WTC11 (cell line): ENCODE results near the gene RNF183.

Experiments used
- CTCF ChIP-seq: fragments of 200-600 bp; IDR thresholded peaks from 2 replicates; pipeline ENCODE4 v1.8.0; 2022; ENCODE audit warnings: antibody characterized with exemption
- FOXJ3 ChIP-seq: sonication (generic); formaldehyde crosslinking; IDR thresholded peaks from 2 replicates; pipeline ENCODE4 v1.9.0; 2021; ENCODE audit warnings: missing genetic modification reagents, mild to moderate bottlenecking, borderline replicate concordance
- HMGA2 ChIP-seq: fragments of 250-450 bp; sonication (Bioruptor Pico); IDR thresholded peaks from 2 replicates; pipeline ENCODE4 v1.4.0; 2021; ENCODE audit warnings: mild to moderate bottlenecking, moderate library complexity
- STAT6 ChIP-seq: sonication (generic); formaldehyde crosslinking; conservative IDR thresholded peaks from 2 replicates; pipeline ENCODE4 v1.8.1; 2023; ENCODE audit warnings: mild to moderate bottlenecking, low read depth, missing genetic modification reagents, moderate library complexity
- TP53 ChIP-seq: sonication (generic); formaldehyde crosslinking; IDR thresholded peaks from 2 replicates; pipeline ENCODE4 v1.8.1; 2023; ENCODE audit warnings: mild to moderate bottlenecking, missing genetic modification reagents
- USF1 ChIP-seq: sonication (generic); formaldehyde crosslinking; IDR thresholded peaks from 2 replicates; pipeline ENCODE4 v1.8.0; 2022; ENCODE audit warnings: mild to moderate bottlenecking, missing genetic modification reagents
- ZNF138 ChIP-seq: sonication (generic); formaldehyde crosslinking; conservative IDR thresholded peaks from 2 replicates; pipeline ENCODE4 v1.8.1; 2022; ENCODE audit warnings: mild to moderate bottlenecking, moderate library complexity, missing genetic modification reagents

GRCh38 chr9:113315231-113315630, 12.1 kb upstream of the RNF183 start:
- no peak for TF ChIP-seq STAT6 (CRISPR knock-in tag)
- no peak for TF ChIP-seq FOXJ3 (CRISPR knock-in tag)
- no peak for TF ChIP-seq CTCF
- no peak for TF ChIP-seq USF1 (CRISPR knock-in tag)
- no peak for TF ChIP-seq TP53 (CRISPR knock-in tag)
- no peak for TF ChIP-seq ZNF138 (CRISPR knock-in tag)
- TF ChIP-seq HMGA2 = no peak
